Activated CD4-positive, alpha-beta T cell treated with anti-CD3 and anti-CD28 coated beads for 48 hours (primary cell): ENCODE measurements around the gene MBOAT1.

Experiments used
- DNase-seq: peaks from one replicate; pipeline ENCODE4 v3.0.0-alpha.2; 2020

The MBOAT1 gene

GRCh38 chr6:20092071-20092566 is 120.2 kb downstream of the MBOAT1 start:
- DNase-seq: no peak

GRCh38 chr6:20086992-20087391 is 125.3 kb downstream of the MBOAT1 start:
- no peak for DNase-seq

GRCh38 chr6:20085817-20086216 is 126.5 kb downstream of the MBOAT1 start:
- DNase-seq: no peak

- DNase-seq: no peak
Observed at GRCh38 chr6:20084411-20084810, 127.9 kb downstream of the MBOAT1 start.

- DNase-seq: no peak
Observed at GRCh38 chr6:20071998-20072397, 140.3 kb downstream of the MBOAT1 start.

GRCh38 chr6:20070047-20070446 is 142.2 kb downstream of the MBOAT1 start:
- DNase-seq: no peak

GRCh38 chr6:20069021-20069522 is 143.2 kb downstream of the MBOAT1 start:
- no peak for DNase-seq

- no peak for DNase-seq
Observed at GRCh38 chr6:20068421-20068988, 143.8 kb downstream of the MBOAT1 start.

GRCh38 chr6:20061952-20062351 is 150.3 kb downstream of the MBOAT1 start:
- no peak for DNase-seq

- no peak for DNase-seq
Observed at GRCh38 chr6:20060252-20060651, 152.0 kb downstream of the MBOAT1 start.

GRCh38 chr6:20058912-20059311 is 153.4 kb downstream of the MBOAT1 start:
- DNase-seq: no peak

GRCh38 chr6:20058121-20058905 is 154.0 kb downstream of the MBOAT1 start:
- no peak for DNase-seq

- no peak for DNase-seq
Observed at GRCh38 chr6:20056350-20056992, 155.8 kb downstream of the MBOAT1 start.

- no peak for DNase-seq
Observed at GRCh38 chr6:20055916-20056315, 156.4 kb downstream of the MBOAT1 start.
